Measurements from ENCODE around the gene TNS3. TPM values are rescaled to one million over a fixed set of nuclear protein-coding genes. Genes with fewer than 3 reads are reported as not detected.

TNS3 gene
- total and polyA plus RNA-seq, 10 of the 15 experiments (the other 5 are each of a cell fraction or from before 2014, with no cell fraction given) = 0.27 to 2.7 (median 0.79) TPM

GRCh38 chr7:47380325-47381133 is 201.4 kb downstream of the TNS3 start (continued):
- TF ChIP-seq LARP7 (IDR thresholded peaks at IDR 0.05) (no peak), BACH1 (IDR thresholded peaks at IDR 0.05; ENCODE audit: borderline replicate concordance) (no peak), STAT3 (IDR thresholded peaks at IDR 0.05; ENCODE audit: low read depth, low read length) (no peak), E2F4 (IDR thresholded peaks at IDR 0.05; ENCODE audit: low read depth, low read length) (no peak), EGR1 (IDR thresholded peaks at IDR 0.05; ENCODE audit: borderline replicate concordance in 1 of 2, low read depth in 2 of 2, low read length in 2 of 2) (no peak), ZBTB33 (IDR thresholded peaks at IDR 0.05) (no peak), HDGF (IDR thresholded peaks at IDR 0.05) (no peak), ESRRA (IDR thresholded peaks at IDR 0.05; ENCODE audit: low read length) (no peak)

DNA sequence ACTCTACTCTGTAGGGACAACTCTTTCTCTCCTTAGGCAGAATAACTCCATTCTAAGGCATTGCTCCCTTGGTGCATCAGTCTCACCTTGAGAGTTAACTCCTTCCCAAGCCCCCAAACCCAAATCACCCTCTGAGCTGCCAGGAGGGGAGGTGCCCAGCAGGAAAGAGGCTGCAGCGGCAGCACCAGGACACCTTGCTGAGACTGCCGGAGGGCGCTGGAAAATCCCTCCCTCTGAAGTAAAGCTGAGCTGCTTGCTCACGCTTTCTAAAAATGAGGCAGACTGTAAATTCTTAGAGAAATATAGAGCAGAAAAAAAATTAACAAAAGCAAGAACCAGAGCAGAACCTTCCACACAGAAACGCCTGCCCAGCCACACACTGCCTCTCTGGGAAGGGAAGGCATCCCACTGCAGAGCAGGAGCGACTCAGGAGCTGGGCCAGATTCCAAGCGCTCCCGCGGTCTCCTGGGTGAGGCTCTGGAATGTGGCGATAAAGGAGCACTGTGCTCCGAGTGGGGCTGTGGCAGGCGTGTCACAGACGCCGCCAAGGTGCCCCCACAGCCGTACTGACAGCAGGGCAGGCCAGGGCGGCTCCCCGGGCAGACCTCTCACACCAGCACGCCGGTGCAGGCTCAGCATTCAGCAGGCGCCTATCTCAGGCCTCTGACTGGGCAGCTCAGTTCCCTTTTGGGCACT is 202.1 kb downstream of the TNS3 start:
- no peak for ATAC-seq
- Histone ChIP-seq H3K4me2 (ENCODE audit: control insufficient read depth, insufficient read depth) (no peak overlapping the region), H2AFZ (ENCODE audit: control insufficient read depth, low read depth, low read length) (no peak overlapping the region), H4K20me1 (ENCODE audit: control insufficient read depth, insufficient read depth) (no peaks in the 10 kb centered on the region), H3K27me3 (replicated peaks in 1 of 2; ENCODE audit: control insufficient read depth in 2 of 2, insufficient read depth in 2 of 2, low read length in 1 of 2) (no peaks in the 10 kb centered on the region), H3K9me3 (replicated peaks; ENCODE audit: control insufficient read depth, insufficient read depth, low read length) (no peaks in the 10 kb centered on the region), H3K36me3 (ENCODE audit: control insufficient read depth in 2 of 2, insufficient read depth in 2 of 2, low read length in 1 of 2) (no peaks in the 10 kb centered on the region), H3K79me2 (ENCODE audit: control insufficient read depth, insufficient read depth, low read length) (no peaks in the 10 kb centered on the region), H3K4me3 (no peak overlapping the region), H3K9ac (ENCODE audit: control insufficient read depth, insufficient read depth, low read length) (no peak overlapping the region), H3K4me1 (ENCODE audit: control insufficient read depth, insufficient read depth, low read length) (no peaks in the 10 kb centered on the region; the same call in 1 of the 2 replicates), H3K27ac (ENCODE audit: control insufficient read depth, insufficient read depth) (no peak overlapping the region)
- BruUV-seq (replicated peaks) = no TSS peak
- WGBS (ENCODE audit: insufficient coverage, insufficient replicate concordance, low lambda C conversion rate, missing lambda C conversion rate) = 56% methylated on average over 20 of the region's 20 CpGs
- ChIA-PET CTCF (no interaction called here), POLR2A (no interaction called here), SMC1A (ENCODE audit: uncharacterized antibody, unreplicated experiment) (no interaction called here), RAD21 (ENCODE audit: unreplicated experiment) (no interaction called here)
- no peak for DNase-seq (ENCODE audit: low read depth, low spot score)
- TF ChIP-seq POLR2AphosphoS5 (IDR thresholded peaks at IDR 0.05; ENCODE audit: low read length) = no peak
- no peak for TF ChIP-seq NR2F1 (conservative IDR thresholded peaks at IDR 0.05)
- TF ChIP-seq E2F8 (IDR thresholded peaks at IDR 0.05; ENCODE audit: low read depth, partially characterized antibody) = no peak
- intact Hi-C loops (cut with micrococcal nuclease; ENCODE audit: unreplicated experiment) (no loop called here), in situ Hi-C loops (cut with MboI) (no loop called here)
- no peak for FAIRE-seq

Data from GM12878 (cell line).